ENCODE data around the gene TRIP13.

Gene TRIP13

GRCh38 chr5:854217-854616 is 38.5 kb upstream of the TRIP13 start:
- no peak for FAIRE-seq

DNA sequence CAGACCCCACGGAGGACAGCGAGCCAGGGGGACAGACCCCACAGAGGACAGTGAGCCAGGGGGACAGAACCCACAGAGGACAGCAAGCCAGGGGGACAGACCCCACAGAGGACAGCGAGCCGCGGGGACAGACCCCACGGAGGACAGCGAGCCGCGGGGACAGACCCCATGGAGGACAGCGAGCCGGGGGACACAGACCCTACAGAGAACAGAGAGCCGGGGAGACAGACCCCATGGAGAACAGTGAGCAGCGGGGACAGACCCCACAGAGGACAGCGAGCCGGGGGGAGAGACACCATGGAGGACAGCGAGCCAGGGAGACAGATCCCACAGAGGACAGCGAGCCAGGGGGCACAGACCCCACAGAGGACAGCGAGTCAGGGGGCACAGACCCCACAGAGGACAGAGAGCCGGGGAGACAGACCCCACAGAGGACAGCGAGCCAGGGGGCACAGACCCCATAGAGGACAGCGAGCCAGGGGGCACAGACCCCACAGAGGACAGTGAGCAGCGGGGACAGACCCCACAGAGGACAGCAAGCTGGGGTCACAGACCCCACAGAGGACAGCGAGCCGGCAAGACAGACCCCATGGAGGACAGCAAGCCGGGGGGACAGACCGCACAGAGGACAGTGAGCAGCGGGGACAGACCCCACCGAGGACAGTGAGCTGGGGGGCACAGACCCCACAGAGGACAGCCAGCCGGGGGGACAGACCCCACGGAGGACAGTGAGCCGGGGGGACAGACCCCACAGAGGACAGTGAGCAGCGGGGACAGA is 37.5 kb upstream of the TRIP13 start:
- DNase-seq (ENCODE audit: extremely low spot score, insufficient read length, low read depth) (no peak), FAIRE-seq (no peak)

More at GRCh38 chr5:854217-854616, 38.5 kb upstream of the TRIP13 start:
- no peak for DNase-seq (ENCODE audit: extremely low spot score, insufficient read length, low read depth)

GRCh38 chr5:855771-856530 is 36.7 kb upstream of the TRIP13 start:
- FAIRE-seq (peak; percentile 57), DNase-seq (ENCODE audit: extremely low spot score, insufficient read length, low read depth) (no peak)

- DNase-seq (ENCODE audit: extremely low spot score, insufficient read length, low read depth): no peak
- FAIRE-seq: no peak
Observed at GRCh38 chr5:856531-857425, 35.9 kb upstream of the TRIP13 start.

- DNase-seq (ENCODE audit: extremely low spot score, insufficient read length, low read depth) (no peak), FAIRE-seq (no peak)
Observed at GRCh38 chr5:858726-859125, 34.0 kb upstream of the TRIP13 start.

- no peak for DNase-seq (ENCODE audit: extremely low spot score, insufficient read length, low read depth)
- no peak for FAIRE-seq
Observed at GRCh38 chr5:859391-859790, 33.3 kb upstream of the TRIP13 start.

DNA sequence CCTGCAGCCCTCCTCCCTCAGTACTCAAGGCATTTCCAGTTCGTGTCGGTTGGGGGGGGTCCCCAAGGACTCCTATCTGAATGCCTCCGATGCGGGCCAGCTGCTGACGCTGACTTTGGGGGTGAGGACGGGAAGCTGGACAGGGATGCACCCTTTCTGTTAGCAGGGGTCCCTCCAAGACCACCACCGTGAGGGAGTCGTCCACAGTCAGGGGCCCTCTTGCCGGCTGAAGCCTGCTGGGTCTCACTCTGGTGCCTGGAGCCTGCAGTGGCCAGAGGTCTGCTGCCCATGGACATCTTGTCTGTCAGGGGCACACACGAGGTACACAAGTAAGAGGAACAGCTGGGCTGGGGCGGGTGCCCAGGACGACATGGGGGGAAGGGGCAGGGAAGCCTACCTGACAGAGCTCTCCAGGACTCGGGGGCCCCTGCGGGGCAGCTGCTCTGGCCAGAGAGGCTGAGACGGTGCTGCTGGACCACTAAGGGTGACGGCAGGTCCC is 32.8 kb upstream of the TRIP13 start:
- FAIRE-seq (no peak), DNase-seq (ENCODE audit: extremely low spot score, insufficient read length, low read depth) (no peak)

- FAIRE-seq: no peak
- no peak for DNase-seq (ENCODE audit: extremely low spot score, insufficient read length, low read depth)
Observed at GRCh38 chr5:860506-861150, 32.1 kb upstream of the TRIP13 start.

- DNase-seq (ENCODE audit: extremely low spot score, insufficient read length, low read depth): no peak
- no peak for FAIRE-seq
Observed at GRCh38 chr5:861442-862366, 31.0 kb upstream of the TRIP13 start.

DNA sequence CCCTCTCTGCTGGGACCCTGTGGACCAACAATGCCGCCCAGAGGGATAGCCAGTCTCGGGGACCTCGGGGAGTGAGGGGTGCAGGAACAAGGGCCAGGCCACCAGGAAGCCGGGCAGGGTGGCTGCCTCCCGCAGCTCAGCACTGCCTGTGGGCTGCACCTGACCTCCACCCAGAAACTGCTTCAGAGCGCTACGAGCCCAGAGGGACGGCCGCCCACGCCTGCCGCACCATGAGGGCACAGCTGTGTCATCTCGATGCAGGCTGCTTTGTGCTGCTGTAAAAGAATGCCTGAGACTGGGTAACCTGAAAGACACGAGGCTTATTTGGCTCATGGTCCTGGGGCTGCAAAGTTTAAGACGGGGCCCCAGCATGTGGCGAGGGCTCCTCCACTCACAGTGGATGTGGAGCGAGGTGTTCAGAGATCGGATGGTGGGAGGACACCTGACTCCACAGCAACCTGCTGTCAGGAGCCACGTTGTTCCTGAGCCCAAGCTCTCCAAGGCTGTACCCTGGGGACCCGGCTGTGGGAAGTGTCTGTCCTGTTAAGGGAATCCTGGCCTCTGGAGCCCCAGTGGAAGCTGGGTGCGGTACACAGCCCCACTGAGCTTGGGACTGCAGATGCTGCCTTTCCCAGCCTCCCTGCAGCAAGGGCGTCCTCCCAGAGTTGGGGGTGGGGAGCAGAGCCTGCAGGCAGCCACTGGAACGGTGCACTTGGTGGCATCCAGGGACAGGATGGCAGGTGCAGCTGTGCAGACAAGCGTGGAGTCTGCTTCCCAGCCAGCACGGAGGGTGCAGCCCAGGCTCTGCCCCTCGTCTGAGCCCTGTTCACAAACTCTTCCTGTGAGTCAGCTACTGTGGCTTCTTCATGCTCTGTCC is 30.1 kb upstream of the TRIP13 start:
- no peak for FAIRE-seq
- no peak for DNase-seq (ENCODE audit: extremely low spot score, insufficient read length, low read depth)

GRCh38 chr5:863244-863805 is 29.4 kb upstream of the TRIP13 start:
- FAIRE-seq (no peak), DNase-seq (ENCODE audit: extremely low spot score, insufficient read length, low read depth) (no peak)

- FAIRE-seq: no peak
Observed at GRCh38 chr5:864492-865167, 28.1 kb upstream of the TRIP13 start.

GRCh38 chr5:865168-865521 is 27.5 kb upstream of the TRIP13 start:
- FAIRE-seq: no peak
- no peak for DNase-seq (ENCODE audit: extremely low spot score, insufficient read length, low read depth)

More at GRCh38 chr5:864492-865167, 28.1 kb upstream of the TRIP13 start:
- no peak for DNase-seq (ENCODE audit: extremely low spot score, insufficient read length, low read depth)

GRCh38 chr5:865771-866170 is 26.9 kb upstream of the TRIP13 start:
- DNase-seq (ENCODE audit: extremely low spot score, insufficient read length, low read depth) (no peak), FAIRE-seq (no peak)

DNA sequence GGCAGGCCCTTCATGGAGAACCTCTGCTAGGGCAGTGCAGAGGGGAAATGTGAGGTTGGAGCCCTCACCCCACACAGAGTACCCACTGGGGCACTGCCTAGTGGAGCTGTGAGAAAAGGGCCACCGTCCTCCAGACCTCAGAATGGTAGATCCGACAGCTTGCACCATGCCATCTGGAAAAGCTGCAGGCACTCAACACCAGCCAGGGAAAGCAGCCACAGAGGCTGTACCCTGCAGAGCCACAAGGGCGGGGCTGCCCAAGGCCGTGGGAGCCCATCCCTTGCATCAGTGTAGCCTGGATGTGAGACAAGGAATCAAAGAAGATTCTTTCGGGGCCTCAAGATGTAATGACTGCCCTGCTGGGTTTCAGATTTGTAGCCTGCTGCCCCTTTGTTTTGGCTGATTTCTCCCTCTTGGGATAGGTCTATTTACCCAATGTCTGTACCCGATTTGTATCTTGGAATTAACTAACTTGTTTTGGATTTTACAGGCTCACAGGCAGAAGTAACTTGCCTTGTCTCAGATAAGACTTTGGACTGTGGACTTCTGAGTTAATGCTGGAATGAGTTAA is 25.3 kb upstream of the TRIP13 start:
- DNase-seq (ENCODE audit: extremely low spot score, insufficient read length, low read depth) (no peak), FAIRE-seq (no peak)

GRCh38 chr5:868428-869135 is 24.1 kb upstream of the TRIP13 start:
- FAIRE-seq (no peak), DNase-seq (ENCODE audit: extremely low spot score, insufficient read length, low read depth) (no peak)

Measured in GM18507 (cell line).